GM23338 (cell line): ENCODE results near the gene PGM1. TPM values are rescaled to one million over a fixed set of nuclear protein-coding genes. Genes with fewer than 3 reads are reported as not detected.

Experiments
- ATAC-seq: fragments of 200-7000 bp; cut with Tn5 transposase; 3 replicates; pipeline ENCODE4 v1.9.1; 2020
- DNase-seq: peaks from one replicate; pipeline ENCODE4 v3.0.0-alpha.2; 2015; ENCODE audit warnings: low spot score
- H2AFZ ChIP-seq: fragments of 200-600 bp; sonication (generic); 2 replicates; pipeline ENCODE4 v1.8.0; 2016; ENCODE audit warnings: antibody characterized with exemption, mild to moderate bottlenecking, moderate library complexity
- H3F3A ChIP-seq: fragments of 200-600 bp; sonication (generic); replicated peaks from 2 replicates; pipeline ENCODE4 v1.8.0; 2017; ENCODE audit warnings: antibody characterized with exemption, mixed run types, low read depth
- H3K27ac ChIP-seq: fragments of 200-600 bp; sonication (generic); 2 replicates; pipeline ENCODE4 v1.6.1; 2016; ENCODE audit warnings: low read depth
- H3K27me3 ChIP-seq: fragments of 200-600 bp; sonication (generic); 2 replicates; pipeline ENCODE4 v1.8.0; 2016; ENCODE audit warnings: mild to moderate bottlenecking, mixed run types, moderate library complexity; ENCODE audit not compliant: insufficient read depth
- H3K36me3 ChIP-seq: fragments of 200-600 bp; sonication (generic); 2 replicates; pipeline ENCODE4 v1.8.0; 2016; ENCODE audit warnings: mild to moderate bottlenecking; ENCODE audit not compliant: insufficient read depth
- H3K4me1 ChIP-seq: fragments of 200-600 bp; sonication (generic); 2 replicates; pipeline ENCODE4 v1.8.0; 2016; ENCODE audit warnings: mild to moderate bottlenecking, moderate library complexity; ENCODE audit not compliant: insufficient read depth
- H3K4me2 ChIP-seq: fragments of 200-600 bp; sonication (generic); 2 replicates; pipeline ENCODE4 v1.7.1; 2017; ENCODE audit warnings: mixed run types
- H3K4me3 ChIP-seq: fragments of 200-600 bp; sonication (generic); 2 replicates; pipeline ENCODE4 v1.6.1; 2016; ENCODE audit warnings: mixed run types
- H3K79me2 ChIP-seq: fragments of 200-600 bp; sonication (generic); replicated peaks from 2 replicates; pipeline ENCODE4 v1.8.0; 2017; ENCODE audit warnings: mild to moderate bottlenecking; ENCODE audit not compliant: insufficient read depth
- H3K9me2 ChIP-seq: fragments of 200-600 bp; sonication (generic); 2 replicates; pipeline ENCODE4 v1.8.0; 2017; ENCODE audit not compliant: insufficient read depth
- H4K20me1 ChIP-seq: fragments of 200-600 bp; sonication (generic); replicated peaks from 2 replicates; pipeline ENCODE4 v1.8.0; 2017; ENCODE audit warnings: mild to moderate bottlenecking; ENCODE audit not compliant: insufficient read depth
- H3K27ac Mint-ChIP-seq: 2 replicates; pipeline ENCODE4 v1.8.0; 2020; ENCODE audit warnings: inconsistent platforms, mild to moderate bottlenecking, moderate library complexity, mixed read lengths
- H3K27me3 Mint-ChIP-seq: 3 replicates; pipeline ENCODE4 v1.8.0; 2022; ENCODE audit warnings: low read depth, mild to moderate bottlenecking, moderate library complexity, mixed read lengths, inconsistent platforms; ENCODE audit not compliant: insufficient read depth, poor library complexity
- H3K36me3 Mint-ChIP-seq: 3 replicates; pipeline ENCODE4 v1.8.0; 2021; ENCODE audit warnings: low read depth, mild to moderate bottlenecking, inconsistent platforms, moderate library complexity, mixed read lengths
- H3K4me1 Mint-ChIP-seq: 3 replicates; pipeline ENCODE4 v1.8.0; 2020; ENCODE audit warnings: mild to moderate bottlenecking, inconsistent platforms, mixed read lengths
- H3K4me3 Mint-ChIP-seq: 3 replicates; pipeline ENCODE4 v1.8.0; 2021; ENCODE audit warnings: moderate library complexity, mild to moderate bottlenecking, inconsistent platforms, mixed read lengths
- H3K9me3 Mint-ChIP-seq: 3 replicates; pipeline ENCODE4 v1.8.0; 2020; ENCODE audit warnings: moderate library complexity, mild to moderate bottlenecking, inconsistent platforms, mixed read lengths
- CREB1 ChIP-seq: fragments of 250-450 bp; sonication (Bioruptor Pico); IDR thresholded peaks from 2 replicates; pipeline ENCODE4 v1.5.0; 2020; ENCODE audit warnings: low read depth, mild to moderate bottlenecking, moderate library complexity
- ETS1 ChIP-seq: IDR thresholded peaks from 2 replicates; pipeline ENCODE4 v1.6.1; 2016; ENCODE audit warnings: antibody characterized with exemption
- EZH2 ChIP-seq: fragments of 200-600 bp; sonication (generic); IDR thresholded peaks from one replicate; pipeline ENCODE4 v1.8.0; 2017; ENCODE audit warnings: antibody characterized with exemption, mild to moderate bottlenecking, low read depth; ENCODE audit not compliant: unreplicated experiment
- EZH2phosphoT487 ChIP-seq: fragments of 200-600 bp; sonication (generic); IDR thresholded peaks from one replicate; pipeline ENCODE4 v1.8.1; 2018; ENCODE audit warnings: antibody characterized with exemption; ENCODE audit not compliant: unreplicated experiment
- JUNB ChIP-seq: IDR thresholded peaks from one replicate; pipeline ENCODE4 v1.6.1; 2016; ENCODE audit warnings: antibody characterized with exemption; ENCODE audit not compliant: unreplicated experiment
- NANOG ChIP-seq: IDR thresholded peaks from 2 replicates; pipeline ENCODE4 v1.6.1; 2016; ENCODE audit warnings: antibody characterized with exemption, borderline replicate concordance
- POLR2AphosphoS5 ChIP-seq: IDR thresholded peaks from 2 replicates; pipeline ENCODE4 v1.6.1; 2016; ENCODE audit warnings: antibody characterized with exemption, low read depth
- REST ChIP-seq: IDR thresholded peaks from one replicate; pipeline ENCODE4 v1.6.1; 2018; ENCODE audit warnings: antibody characterized with exemption; ENCODE audit not compliant: unreplicated experiment
- STAT1 ChIP-seq: IDR thresholded peaks from one replicate; pipeline ENCODE4 v1.6.1; 2016; ENCODE audit warnings: antibody characterized with exemption; ENCODE audit not compliant: unreplicated experiment
- ZNF114 ChIP-seq: fragments of 250-450 bp; sonication (Bioruptor Pico); IDR thresholded peaks from 2 replicates; pipeline ENCODE4 v1.5.0; 2020; ENCODE audit warnings: mild to moderate bottlenecking, moderate library complexity
- ZNF331 ChIP-seq: fragments of 250-450 bp; sonication (Bioruptor Pico); IDR thresholded peaks from 2 replicates; pipeline ENCODE4 v1.5.0; 2020; ENCODE audit warnings: low read depth, mild to moderate bottlenecking, moderate library complexity
- polyA plus RNA-seq: library from polyadenylated mRNA; unstranded; fragments of >200 nt; fragmentation: Nextera tagmentation; extraction: Ambion mirVana; gene quantifications from 2 replicates; pipeline ENCODE4 v1.2.1, GENCODE V29; 2016
- total RNA-seq: library from RNA; depleted of rRNA; stranded (reverse); fragments of >200 nt; shearing (Covaris generic); gene quantifications from 2 replicates; pipeline ENCODE4 v1.2.3, GENCODE V29; 2014
- TF ChIP-seq, protein P1 (sequence below), 2 experiments: fragments of 200-600 bp in 1 of 2; sonication (generic) in 1 of 2; conservative IDR thresholded peaks; 2 replicates each; pipeline versions ENCODE4 v1.5.1 to v1.6.1; 2016 to 2017; ENCODE audit warnings: antibody characterized with exemption in 2 of 2, low read depth in 2 of 2, mild to moderate bottlenecking in 2 of 2, moderate library complexity in 1 of 2
- TF ChIP-seq, protein P2 (sequence below): fragments of 250-450 bp; sonication (Bioruptor Pico); IDR thresholded peaks from 2 replicates; pipeline ENCODE4 v1.5.0; 2020; ENCODE audit warnings: mild to moderate bottlenecking, moderate library complexity

The PGM1 gene
- total and polyA plus RNA-seq, 2 experiments from 2014 or later: 20.9 to 71.9 TPM

DNA sequence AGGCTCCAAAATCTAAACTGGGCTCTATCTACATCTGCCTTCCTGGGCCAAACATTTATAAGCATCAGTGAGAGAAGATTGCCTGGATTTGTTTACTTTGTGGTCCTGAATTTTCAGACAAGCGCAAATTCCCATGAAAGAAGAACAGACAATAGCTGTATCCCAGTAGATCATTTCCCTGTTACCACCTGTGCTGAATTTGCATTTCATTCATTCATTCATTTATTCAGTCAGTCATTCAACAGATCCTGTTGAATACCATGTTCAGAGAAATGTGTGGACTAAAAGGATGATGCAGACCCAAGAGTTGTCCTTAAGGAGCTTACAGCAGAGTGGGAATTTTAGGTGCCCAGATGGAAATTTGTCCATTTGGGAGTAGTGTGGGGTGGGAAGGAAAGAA lies 2.2 kb downstream of the PGM1 start:
- H3K4me3 ChIP-seq: no peak overlapping the region
- TF ChIP-seq POLR2AphosphoS5: no peak
- TF ChIP-seq ZNF114 (CRISPR knock-in tag): no peak
- no peak for TF ChIP-seq EZH2phosphoT487
- no peak for TF ChIP-seq ZNF331 (CRISPR knock-in tag)
- TF ChIP-seq REST: no peak
- TF ChIP-seq, protein P1, sequence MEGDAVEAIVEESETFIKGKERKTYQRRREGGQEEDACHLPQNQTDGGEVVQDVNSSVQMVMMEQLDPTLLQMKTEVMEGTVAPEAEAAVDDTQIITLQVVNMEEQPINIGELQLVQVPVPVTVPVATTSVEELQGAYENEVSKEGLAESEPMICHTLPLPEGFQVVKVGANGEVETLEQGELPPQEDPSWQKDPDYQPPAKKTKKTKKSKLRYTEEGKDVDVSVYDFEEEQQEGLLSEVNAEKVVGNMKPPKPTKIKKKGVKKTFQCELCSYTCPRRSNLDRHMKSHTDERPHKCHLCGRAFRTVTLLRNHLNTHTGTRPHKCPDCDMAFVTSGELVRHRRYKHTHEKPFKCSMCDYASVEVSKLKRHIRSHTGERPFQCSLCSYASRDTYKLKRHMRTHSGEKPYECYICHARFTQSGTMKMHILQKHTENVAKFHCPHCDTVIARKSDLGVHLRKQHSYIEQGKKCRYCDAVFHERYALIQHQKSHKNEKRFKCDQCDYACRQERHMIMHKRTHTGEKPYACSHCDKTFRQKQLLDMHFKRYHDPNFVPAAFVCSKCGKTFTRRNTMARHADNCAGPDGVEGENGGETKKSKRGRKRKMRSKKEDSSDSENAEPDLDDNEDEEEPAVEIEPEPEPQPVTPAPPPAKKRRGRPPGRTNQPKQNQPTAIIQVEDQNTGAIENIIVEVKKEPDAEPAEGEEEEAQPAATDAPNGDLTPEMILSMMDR (conservative IDR thresholded peaks at IDR 0.05; ENCODE audit: low read depth in 2 of 2): no peak
- no peak for TF ChIP-seq JUNB
- TF ChIP-seq NANOG: no peak
- TF ChIP-seq ETS1: no peak
- TF ChIP-seq, protein P2, sequence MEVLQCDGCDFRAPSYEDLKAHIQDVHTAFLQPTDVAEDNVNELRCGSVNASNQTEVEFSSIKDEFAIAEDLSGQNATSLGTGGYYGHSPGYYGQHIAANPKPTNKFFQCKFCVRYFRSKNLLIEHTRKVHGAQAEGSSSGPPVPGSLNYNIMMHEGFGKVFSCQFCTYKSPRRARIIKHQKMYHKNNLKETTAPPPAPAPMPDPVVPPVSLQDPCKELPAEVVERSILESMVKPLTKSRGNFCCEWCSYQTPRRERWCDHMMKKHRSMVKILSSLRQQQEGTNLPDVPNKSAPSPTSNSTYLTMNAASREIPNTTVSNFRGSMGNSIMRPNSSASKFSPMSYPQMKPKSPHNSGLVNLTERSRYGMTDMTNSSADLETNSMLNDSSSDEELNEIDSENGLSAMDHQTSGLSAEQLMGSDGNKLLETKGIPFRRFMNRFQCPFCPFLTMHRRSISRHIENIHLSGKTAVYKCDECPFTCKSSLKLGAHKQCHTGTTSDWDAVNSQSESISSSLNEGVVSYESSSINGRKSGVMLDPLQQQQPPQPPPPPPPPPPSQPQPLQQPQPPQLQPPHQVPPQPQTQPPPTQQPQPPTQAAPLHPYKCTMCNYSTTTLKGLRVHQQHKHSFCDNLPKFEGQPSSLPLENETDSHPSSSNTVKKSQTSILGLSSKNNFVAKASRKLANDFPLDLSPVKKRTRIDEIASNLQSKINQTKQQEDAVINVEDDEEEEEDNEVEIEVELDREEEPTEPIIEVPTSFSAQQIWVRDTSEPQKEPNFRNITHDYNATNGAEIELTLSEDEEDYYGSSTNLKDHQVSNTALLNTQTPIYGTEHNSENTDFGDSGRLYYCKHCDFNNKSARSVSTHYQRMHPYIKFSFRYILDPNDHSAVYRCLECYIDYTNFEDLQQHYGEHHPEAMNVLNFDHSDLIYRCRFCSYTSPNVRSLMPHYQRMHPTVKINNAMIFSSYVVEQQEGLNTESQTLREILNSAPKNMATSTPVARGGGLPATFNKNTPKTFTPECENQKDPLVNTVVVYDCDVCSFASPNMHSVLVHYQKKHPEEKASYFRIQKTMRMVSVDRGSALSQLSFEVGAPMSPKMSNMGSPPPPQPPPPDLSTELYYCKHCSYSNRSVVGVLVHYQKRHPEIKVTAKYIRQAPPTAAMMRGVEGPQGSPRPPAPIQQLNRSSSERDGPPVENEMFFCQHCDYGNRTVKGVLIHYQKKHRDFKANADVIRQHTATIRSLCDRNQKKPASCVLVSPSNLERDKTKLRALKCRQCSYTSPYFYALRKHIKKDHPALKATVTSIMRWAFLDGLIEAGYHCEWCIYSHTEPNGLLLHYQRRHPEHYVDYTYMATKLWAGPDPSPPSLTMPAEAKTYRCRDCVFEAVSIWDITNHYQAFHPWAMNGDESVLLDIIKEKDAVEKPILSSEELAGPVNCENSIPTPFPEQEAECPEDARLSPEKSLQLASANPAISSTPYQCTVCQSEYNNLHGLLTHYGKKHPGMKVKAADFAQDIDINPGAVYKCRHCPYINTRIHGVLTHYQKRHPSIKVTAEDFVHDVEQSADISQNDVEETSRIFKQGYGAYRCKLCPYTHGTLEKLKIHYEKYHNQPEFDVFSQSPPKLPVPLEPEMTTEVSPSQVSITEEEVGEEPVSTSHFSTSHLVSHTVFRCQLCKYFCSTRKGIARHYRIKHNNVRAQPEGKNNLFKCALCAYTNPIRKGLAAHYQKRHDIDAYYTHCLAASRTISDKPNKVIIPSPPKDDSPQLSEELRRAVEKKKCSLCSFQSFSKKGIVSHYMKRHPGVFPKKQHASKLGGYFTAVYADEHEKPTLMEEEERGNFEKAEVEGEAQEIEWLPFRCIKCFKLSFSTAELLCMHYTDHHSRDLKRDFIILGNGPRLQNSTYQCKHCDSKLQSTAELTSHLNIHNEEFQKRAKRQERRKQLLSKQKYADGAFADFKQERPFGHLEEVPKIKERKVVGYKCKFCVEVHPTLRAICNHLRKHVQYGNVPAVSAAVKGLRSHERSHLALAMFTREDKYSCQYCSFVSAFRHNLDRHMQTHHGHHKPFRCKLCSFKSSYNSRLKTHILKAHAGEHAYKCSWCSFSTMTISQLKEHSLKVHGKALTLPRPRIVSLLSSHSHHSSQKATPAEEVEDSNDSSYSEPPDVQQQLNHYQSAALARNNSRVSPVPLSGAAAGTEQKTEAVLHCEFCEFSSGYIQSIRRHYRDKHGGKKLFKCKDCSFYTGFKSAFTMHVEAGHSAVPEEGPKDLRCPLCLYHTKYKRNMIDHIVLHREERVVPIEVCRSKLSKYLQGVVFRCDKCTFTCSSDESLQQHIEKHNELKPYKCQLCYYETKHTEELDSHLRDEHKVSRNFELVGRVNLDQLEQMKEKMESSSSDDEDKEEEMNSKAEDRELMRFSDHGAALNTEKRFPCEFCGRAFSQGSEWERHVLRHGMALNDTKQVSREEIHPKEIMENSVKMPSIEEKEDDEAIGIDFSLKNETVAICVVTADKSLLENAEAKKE: no peak
- TF ChIP-seq CREB1 (CRISPR knock-in tag): no peak
- no peak for TF ChIP-seq STAT1
- no peak for TF ChIP-seq EZH2
- Mint-ChIP-seq H3K27me3 (peaks cover 10% of the 10 kb centered on the region), H3K27ac (no peak overlapping the region), H3K4me3 (0 out of 3 replicates have a peak overlapping the region, but pooled peaks have one; percentile 12), H3K9me3 (no peaks in the 10 kb centered on the region), H3K4me1 (peaks cover 5% of the 10 kb centered on the region; the same call in 2 of the 3 replicates), H3K36me3 (no peaks in the 10 kb centered on the region)
- H3K4me1 ChIP-seq: peaks cover 6% of the 10 kb centered on the region
- DNase-seq: no peak
- ATAC-seq: no peak
- H3F3A ChIP-seq: 0 out of 2 replicates have a peak, but pooled peaks cover 3% of the 10 kb centered on the region
- H3K79me2 ChIP-seq: peaks cover 6% of the 10 kb centered on the region
- H2AFZ ChIP-seq: no peak overlapping the region
- peaks cover 10% of the 10 kb centered on the region; the same call in 1 of the 2 replicates for H3K27me3 ChIP-seq
- peaks cover 4% of the 10 kb centered on the region; the same call in 1 of the 2 replicates for H4K20me1 ChIP-seq
- no peaks in the 10 kb centered on the region for H3K36me3 ChIP-seq
- H3K9me2 ChIP-seq: no peaks in the 10 kb centered on the region
- no peak overlapping the region for H3K27ac ChIP-seq
- no peak overlapping the region for H3K4me2 ChIP-seq
